Stimulated activated CD4-positive, alpha-beta T cell treated with anti-CD3 and anti-CD28 coated beads, Interleukin-4, amount 100 ng/mL, for 1 hour (primary cell): ENCODE data around the gene LRRC4C.
"Not testable (repeated sequence)": the region's sequence is repeated elsewhere in the genome, so short reads cannot be mapped to it uniquely, and the experiment has no call there.

Experiments
- DNase-seq: peaks from one replicate; pipeline ENCODE4 v3.0.0-alpha.2; 2020

Gene LRRC4C

DNA sequence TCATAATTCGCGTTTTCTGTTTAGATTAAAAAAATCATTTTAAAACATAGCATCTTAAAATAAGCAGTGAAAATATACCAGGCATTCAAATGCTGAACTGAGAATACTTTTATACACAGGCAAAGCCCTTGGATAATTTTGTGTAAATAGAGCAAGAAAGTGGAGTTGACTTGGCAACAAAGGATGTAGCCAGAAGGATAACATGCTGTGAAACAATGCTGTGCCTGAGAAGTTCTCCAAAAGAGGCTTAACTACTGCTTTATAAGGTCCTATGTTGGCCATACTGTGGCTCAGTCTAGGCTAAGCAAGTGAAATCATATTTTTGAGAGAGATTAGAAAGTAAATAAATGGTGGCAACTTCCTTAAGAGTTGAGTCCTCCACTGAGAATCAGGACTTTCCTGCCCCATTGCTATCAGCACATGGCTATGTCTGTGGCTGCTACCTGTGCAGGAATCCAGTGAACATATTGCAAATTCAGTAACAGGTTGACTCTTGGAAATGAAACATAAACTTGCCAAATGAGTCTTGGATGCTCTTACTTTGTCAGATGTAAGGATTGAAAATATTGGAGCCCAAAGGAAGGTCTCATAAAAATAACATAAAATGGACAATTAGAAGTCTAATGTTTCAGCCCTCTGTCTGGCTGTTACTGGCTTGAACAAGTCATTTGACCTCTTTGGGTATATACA lies 448.9 kb downstream of the LRRC4C start:
- DNase-seq: no peak

DNA sequence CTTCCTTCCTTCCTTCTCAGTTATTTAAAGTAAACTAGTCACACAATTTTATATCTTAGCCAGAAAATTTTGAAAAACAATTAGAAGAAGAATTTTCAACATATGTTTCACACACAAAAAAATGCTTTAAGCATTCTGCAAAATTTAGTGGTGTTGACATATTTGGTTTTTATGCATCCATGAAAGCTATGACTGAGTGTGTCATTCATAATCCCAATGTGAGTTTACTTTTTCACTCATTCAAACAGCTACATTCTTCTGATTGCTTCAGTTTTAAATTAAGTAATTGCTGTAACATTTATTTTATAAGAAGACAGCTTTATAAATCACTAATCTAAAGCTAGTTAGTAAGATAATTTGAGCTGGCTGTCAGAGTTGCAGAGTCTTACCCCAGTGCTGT lies 453.5 kb downstream of the LRRC4C start:
- no peak for DNase-seq

GRCh38 chr11:41003339-41004282 lies 455.8 kb downstream of the LRRC4C start:
- DNase-seq: no peak

GRCh38 chr11:40998920-40999319 lies 460.5 kb downstream of the LRRC4C start:
- DNase-seq: no peak

DNA sequence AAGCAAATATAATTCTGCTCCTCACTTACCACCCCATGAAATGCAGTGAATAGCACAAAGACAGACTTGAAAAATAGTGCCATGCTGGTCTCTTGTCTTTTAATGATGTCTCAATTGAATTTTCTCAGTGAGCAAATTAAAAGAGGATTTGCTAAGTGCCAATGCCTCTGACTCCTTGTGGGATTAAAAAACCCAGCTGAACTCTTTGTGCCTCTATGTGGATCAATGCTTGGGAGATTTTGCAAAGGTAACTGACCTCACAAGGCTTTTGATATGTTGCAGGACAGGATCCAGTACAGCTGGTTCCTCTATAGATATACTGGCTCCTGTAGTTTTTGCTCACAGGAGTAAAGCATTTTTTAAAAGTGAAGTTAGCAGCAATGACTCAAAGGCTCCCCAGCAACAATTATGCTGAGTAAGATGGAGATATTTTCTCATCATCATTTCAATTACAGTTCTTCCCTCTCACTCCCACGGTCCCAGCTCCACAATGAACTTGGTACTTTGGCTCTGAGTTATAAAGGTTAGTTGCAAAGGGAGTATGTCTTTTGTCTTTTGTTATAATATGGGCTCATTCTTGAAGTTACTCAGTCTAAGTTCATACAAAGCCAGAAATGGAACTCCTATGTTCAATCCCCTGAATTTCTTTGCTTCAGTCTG lies 471.5 kb downstream of the LRRC4C start:
- DNase-seq: no peak

- DNase-seq: no peak
Measured at GRCh38 chr11:40986320-40986719, 473.1 kb downstream of the LRRC4C start.

GRCh38 chr11:40975076-40975475 lies 484.4 kb downstream of the LRRC4C start:
- DNase-seq: no peak

- DNase-seq: no peak
Measured at GRCh38 chr11:40974186-40974795, 485.2 kb downstream of the LRRC4C start.

DNA sequence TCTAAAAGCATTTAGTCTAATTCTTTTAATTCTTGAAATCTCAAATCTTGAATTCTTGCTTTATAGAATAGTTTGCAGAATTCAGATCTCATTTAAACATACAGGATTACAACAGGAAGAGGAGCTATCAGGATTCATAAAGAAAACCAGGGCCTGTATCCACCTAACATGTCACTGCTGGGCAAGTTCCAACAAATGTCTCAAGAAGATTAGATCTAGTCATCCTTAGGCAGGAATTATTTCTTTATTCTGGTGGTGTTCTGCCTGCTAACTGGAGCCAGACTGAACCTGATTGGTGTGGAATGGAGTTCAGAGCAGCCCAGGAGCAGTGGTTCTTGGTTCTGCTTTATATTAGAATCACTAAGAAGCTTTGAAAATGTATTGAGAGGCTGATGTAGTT lies 500.7 kb downstream of the LRRC4C start:
- no peak for DNase-seq

GRCh38 chr11:40952479-40952878 lies 507.0 kb downstream of the LRRC4C start:
- DNase-seq: no peak

GRCh38 chr11:40938002-40938401 lies 521.5 kb downstream of the LRRC4C start:
- no peak for DNase-seq

- DNase-seq: no peak
Measured at GRCh38 chr11:40924915-40925314, 534.5 kb downstream of the LRRC4C start.

DNA sequence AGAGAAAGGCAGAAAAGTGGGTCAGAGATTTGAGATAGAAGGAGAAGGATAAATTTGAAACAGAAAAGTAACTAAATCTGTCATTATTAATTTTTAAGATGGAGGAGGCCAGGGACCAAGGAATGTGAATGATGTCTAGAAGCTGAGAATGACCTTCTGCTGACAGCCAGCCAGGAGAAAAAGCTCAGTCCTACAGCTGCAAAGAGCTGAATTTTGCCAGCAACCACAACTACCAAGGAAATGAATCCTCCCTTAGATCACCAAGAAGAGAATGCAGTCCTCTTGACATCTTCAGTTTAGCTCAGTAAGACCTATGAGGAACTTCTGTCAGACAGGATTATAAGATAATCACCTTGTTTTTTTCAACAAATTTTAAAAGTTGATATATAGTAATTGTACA lies 538.2 kb downstream of the LRRC4C start:
- DNase-seq: no peak

DNA sequence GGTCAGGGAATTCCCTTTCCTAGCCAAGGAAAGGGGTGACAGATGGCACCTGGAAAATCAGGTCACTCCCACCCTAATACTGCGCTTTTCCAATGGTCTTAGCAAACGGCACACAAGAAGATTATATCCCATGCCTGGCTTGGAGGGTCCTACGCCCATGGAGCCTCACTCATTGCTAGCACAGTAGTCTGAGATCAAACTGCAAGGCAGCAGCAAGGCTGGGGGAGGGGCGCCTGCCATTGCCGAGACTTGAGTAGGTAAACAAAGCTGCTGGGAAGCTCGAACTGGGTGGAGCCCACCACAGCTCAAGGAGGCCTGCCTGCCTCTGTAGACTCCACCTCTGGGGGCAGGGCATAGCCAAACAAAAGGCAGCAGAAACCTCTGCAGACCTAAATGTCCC lies 548.7 kb downstream of the LRRC4C start:
- not testable (repeated sequence) for DNase-seq

GRCh38 chr11:40894501-40894900 lies 565.0 kb downstream of the LRRC4C start:
- DNase-seq: no peak

DNA sequence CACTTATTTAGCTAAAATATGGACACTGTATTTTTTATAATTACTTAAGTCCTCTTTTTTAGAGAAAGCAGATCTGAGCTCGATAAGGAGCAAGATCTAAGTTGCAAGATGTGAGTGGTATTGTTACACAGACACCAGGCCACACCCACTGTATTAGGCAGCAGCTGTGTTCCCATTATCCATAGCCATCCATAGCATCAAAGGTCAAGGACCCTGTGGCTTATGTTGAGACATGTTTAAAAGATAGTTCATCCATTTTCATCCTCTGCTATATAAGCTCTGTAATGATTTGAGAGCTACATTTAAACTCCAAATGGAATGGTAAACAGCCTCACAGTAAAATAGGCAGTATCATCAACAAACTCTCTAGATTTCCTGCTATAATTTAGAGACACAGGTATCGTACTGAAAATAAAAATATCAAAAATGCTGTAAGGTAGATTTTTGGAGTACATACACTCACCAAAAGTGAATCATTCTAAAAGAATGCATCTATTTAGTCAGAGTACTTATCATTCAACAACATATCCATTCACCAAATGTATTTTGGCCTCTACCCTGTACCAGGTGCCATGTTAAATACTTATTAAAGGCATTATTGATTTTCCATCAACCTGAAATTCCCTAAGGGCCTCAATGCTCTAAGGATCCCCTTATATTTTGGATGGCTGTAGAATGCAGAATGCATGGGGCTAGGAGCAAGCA lies 574.0 kb downstream of the LRRC4C start:
- DNase-seq: no peak

- DNase-seq: no peak
Measured at GRCh38 chr11:40882301-40882700, 577.2 kb downstream of the LRRC4C start.

DNA sequence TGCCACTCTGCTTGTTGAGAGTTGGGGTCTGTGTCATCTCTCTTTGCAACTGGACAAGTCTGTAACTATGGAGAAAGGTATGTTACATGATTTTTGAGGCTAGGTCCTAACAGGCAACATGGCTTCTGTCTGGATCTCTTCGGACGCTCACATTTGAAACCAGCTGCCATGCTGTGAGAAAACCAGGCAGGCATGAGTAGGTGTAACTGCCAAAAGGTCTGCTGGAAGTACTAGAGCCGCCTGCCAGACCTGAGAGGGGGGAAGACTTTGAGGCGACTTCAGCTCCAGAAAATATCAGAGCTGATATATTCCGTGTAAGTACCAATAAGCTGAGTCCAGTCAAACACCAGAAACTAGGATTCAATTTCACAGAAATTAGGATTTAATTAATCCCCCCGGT lies 579.5 kb downstream of the LRRC4C start:
- DNase-seq: no peak

DNA sequence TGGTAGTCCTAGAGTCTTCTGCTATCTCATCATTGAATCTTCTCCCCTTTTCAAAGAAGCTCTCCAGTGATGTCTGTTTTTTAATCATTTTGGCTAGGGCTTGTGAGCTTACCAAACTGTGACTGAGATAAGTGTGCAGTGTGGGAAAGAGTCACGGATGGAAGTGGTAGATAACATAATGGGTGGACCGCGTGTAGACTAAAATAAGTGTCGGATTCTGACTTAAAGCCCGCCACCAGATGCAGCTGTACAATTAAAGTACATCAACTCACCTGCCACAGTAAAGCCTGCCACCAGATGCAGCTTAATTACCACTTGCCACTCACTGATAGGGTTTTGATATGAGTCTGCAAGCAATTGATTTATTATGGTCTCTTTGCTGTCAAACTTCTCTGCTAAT lies 581.5 kb downstream of the LRRC4C start:
- no peak for DNase-seq

DNA sequence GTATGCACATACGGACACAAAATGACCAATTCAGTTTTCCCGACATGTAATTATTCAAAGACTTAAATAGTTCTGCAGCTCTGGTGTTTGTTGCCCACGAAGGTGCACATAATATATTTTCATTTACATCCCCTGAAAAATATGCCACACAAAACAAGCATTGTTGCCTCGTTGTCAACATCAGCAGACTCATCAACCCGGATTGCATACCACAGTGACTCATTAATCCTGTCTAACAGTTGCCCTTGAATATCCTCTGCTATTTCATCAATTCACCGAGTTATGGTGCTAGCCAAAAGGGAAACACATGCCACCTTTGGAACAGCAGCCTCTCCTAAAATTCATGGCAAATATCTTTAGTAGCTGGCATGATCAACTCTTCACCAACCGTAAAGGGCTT lies 582.2 kb downstream of the LRRC4C start:
- no peak for DNase-seq

- DNase-seq: no peak
Measured at GRCh38 chr11:40867991-40868632, 591.3 kb downstream of the LRRC4C start.

DNA sequence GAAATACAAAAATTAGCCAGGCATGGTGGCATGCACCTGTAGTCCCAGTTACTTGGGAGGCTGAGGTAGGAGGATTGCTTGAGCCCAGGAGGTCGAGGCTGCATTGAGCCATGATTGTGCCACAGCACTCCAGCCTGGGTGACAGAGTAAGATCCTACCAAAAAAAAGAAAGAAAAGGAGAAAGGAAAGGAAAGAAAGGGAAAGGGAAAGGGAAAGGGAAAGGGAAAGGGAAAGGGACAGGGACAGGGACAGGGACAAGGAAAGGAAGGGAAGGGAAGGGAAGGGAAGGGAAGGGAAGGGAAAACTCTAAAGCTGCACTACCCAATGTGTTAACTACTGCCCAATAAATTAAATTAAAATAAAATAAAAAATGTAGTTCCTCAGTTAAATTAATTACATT lies 601.7 kb downstream of the LRRC4C start:
- DNase-seq: not testable (repeated sequence)
